DMS 273 (cell line): Measurements from ENCODE around the gene TUBB2B.
A peak's percentile ranks its signal among the peaks of the same experiment; 100 is the strongest.

Experiments
- DNase-seq: peaks from one replicate; lab custom pipeline; 2025; ENCODE audit not compliant: unreplicated experiment; lab: John Stamatoyannopoulos, UW

The TUBB2B gene

GRCh38 chr6:3227363-3228045, at the start of gene TUBB2B:
TUBB2B (minus strand) TSS chr6:3227653; CDS start chr6:3227543, 110 bp downstream.
- peak; percentile 91 for DNase-seq

- no peak for DNase-seq
Measured at GRCh38 chr6:3277251-3277650, 49.8 kb upstream of the TUBB2B start.

GRCh38 chr6:3276174-3277167, 49.0 kb upstream of the TUBB2B start:
- no peak for DNase-seq

GRCh38 chr6:3273707-3274521, 46.5 kb upstream of the TUBB2B start:
- no peak for DNase-seq

- no peak for DNase-seq
Measured at GRCh38 chr6:3272911-3273547, 45.6 kb upstream of the TUBB2B start.

GRCh38 chr6:3271756-3272155, 44.3 kb upstream of the TUBB2B start:
- no peak for DNase-seq

- DNase-seq: no peak
Measured at GRCh38 chr6:3270258-3270657, 42.8 kb upstream of the TUBB2B start.

GRCh38 chr6:3269281-3269975, 42.0 kb upstream of the TUBB2B start:
- DNase-seq: no peak

- DNase-seq: no peak
Measured at GRCh38 chr6:3268680-3269079, 41.2 kb upstream of the TUBB2B start.

- DNase-seq: no peak
Measured at GRCh38 chr6:3267162-3267561, 39.7 kb upstream of the TUBB2B start.

GRCh38 chr6:3266170-3266569, 38.7 kb upstream of the TUBB2B start:
- no peak for DNase-seq

GRCh38 chr6:3265671-3266070, 38.2 kb upstream of the TUBB2B start:
- DNase-seq: no peak

GRCh38 chr6:3264356-3264755, 36.9 kb upstream of the TUBB2B start:
- DNase-seq: no peak

- peak; percentile 62 for DNase-seq
Measured at GRCh38 chr6:3263096-3263495, 35.6 kb upstream of the TUBB2B start.

GRCh38 chr6:3261921-3262320, 34.5 kb upstream of the TUBB2B start:
- DNase-seq: peak; percentile 84

GRCh38 chr6:3261518-3261820, 34.0 kb upstream of the TUBB2B start:
- DNase-seq: no peak

GRCh38 chr6:3260772-3261517, 33.5 kb upstream of the TUBB2B start:
- peak; percentile 36 for DNase-seq

- no peak for DNase-seq
Measured at GRCh38 chr6:3260296-3260695, 32.8 kb upstream of the TUBB2B start.

- peak; percentile 77 for DNase-seq
Measured at GRCh38 chr6:3259491-3259958, 32.1 kb upstream of the TUBB2B start.
